Activated naive CD4-positive, alpha-beta T cell treated with anti-CD3 and anti-CD28 coated beads, Interleukin-2, amount 10 ng/mL, durations not matched to agents 7 days and 5 days (primary cell): ENCODE data around the gene PELI3.

Experiments
- CTCF ChIA-PET: fragments of 350-600 bp; sonication (Branson Sonifier 250); formaldehyde crosslinking; loops from one replicate; lab custom pipeline; 2021; ENCODE audit warnings: antibody characterized with exemption; lab: Charles Lee
- DNase-seq: peaks from one replicate; pipeline ENCODE4 v3.0.0-alpha.2; 2020
- H3K27ac Mint-ChIP-seq: one replicate; pipeline ENCODE4 v1.8.0; 2021; ENCODE audit warnings: mild to moderate bottlenecking, moderate library complexity, mixed read lengths
- H3K27me3 Mint-ChIP-seq: one replicate; pipeline ENCODE4 v1.8.0; 2021; ENCODE audit warnings: mild to moderate bottlenecking, mixed read lengths
- H3K36me3 Mint-ChIP-seq: one replicate; pipeline ENCODE4 v1.8.0; 2021; ENCODE audit warnings: mixed read lengths
- H3K4me1 Mint-ChIP-seq: one replicate; pipeline ENCODE4 v1.8.0; 2021; ENCODE audit warnings: mixed read lengths
- H3K4me3 Mint-ChIP-seq: one replicate; pipeline ENCODE4 v1.8.0; 2021; ENCODE audit warnings: mild to moderate bottlenecking, moderate library complexity, mixed read lengths
- H3K9me3 Mint-ChIP-seq: one replicate; pipeline ENCODE4 v1.8.0; 2021; ENCODE audit warnings: mixed read lengths

The PELI3 gene

GRCh38 chr11:66473167-66473566 is 6.5 kb downstream of the PELI3 start:
- H3K4me3 Mint-ChIP-seq: no peak overlapping the region
- CTCF ChIA-PET: no interaction called here
- H3K27ac Mint-ChIP-seq: no peak overlapping the region

GRCh38 chr11:66473608-66474515 is 7.2 kb downstream of the PELI3 start:
- CTCF ChIA-PET: no interaction called here
- no peaks in the 10 kb centered on the region for H3K9me3 Mint-ChIP-seq

More at GRCh38 chr11:66473167-66473566, 6.5 kb downstream of the PELI3 start:
- Mint-ChIP-seq H3K27me3 (no peaks in the 10 kb centered on the region), H3K9me3 (no peaks in the 10 kb centered on the region), H3K4me1 (peaks cover 7% of the 10 kb centered on the region), H3K36me3 (peaks cover 5% of the 10 kb centered on the region)
- no peak for DNase-seq

GRCh38 chr11:66475349-66476172 is 8.9 kb downstream of the PELI3 start:
- no peak overlapping the region for H3K27ac Mint-ChIP-seq
- H3K4me3 Mint-ChIP-seq: no peak overlapping the region
- H3K4me1 Mint-ChIP-seq: peaks cover 16% of the 10 kb centered on the region
- peaks cover 4% of the 10 kb centered on the region for H3K36me3 Mint-ChIP-seq
- CTCF ChIA-PET: interaction anchor here (1.1 to 2.1 kb wide), 2 partner anchors 16 to 37 kb away, joined by 4 read pairs; partner anchors contain the start of gene MRPL11
- H3K27me3 Mint-ChIP-seq: no peaks in the 10 kb centered on the region
- H3K9me3 Mint-ChIP-seq: no peaks in the 10 kb centered on the region
- DNase-seq: no peak

More at GRCh38 chr11:66473608-66474515, 7.2 kb downstream of the PELI3 start:
- Mint-ChIP-seq H3K4me3 (no peak overlapping the region), H3K27ac (no peak overlapping the region), H3K27me3 (no peaks in the 10 kb centered on the region), H3K36me3 (peaks cover 5% of the 10 kb centered on the region), H3K4me1 (peaks cover 6% of the 10 kb centered on the region)
- no peak for DNase-seq

- Mint-ChIP-seq H3K36me3 (peaks cover 2% of the 10 kb centered on the region), H3K27me3 (no peaks in the 10 kb centered on the region), H3K9me3 (no peaks in the 10 kb centered on the region), H3K4me1 (peaks cover 22% of the 10 kb centered on the region), H3K4me3 (no peak overlapping the region), H3K27ac (peak overlapping the region; percentile 4)
- DNase-seq: no peak
- CTCF ChIA-PET: interaction anchor here (1.1 to 2.1 kb wide), 2 partner anchors 15 to 38 kb away, joined by 4 read pairs; partner anchors contain the start of gene MRPL11
These were observed 9.6 kb downstream of the PELI3 start for GRCh38 chr11:66476173-66476840.

- no peaks in the 10 kb centered on the region for H3K27me3 Mint-ChIP-seq
- no peaks in the 10 kb centered on the region for H3K9me3 Mint-ChIP-seq
- no peak overlapping the region for H3K27ac Mint-ChIP-seq
- CTCF ChIA-PET: interaction anchor here (1.1 to 2.1 kb wide), 2 partner anchors 14 to 38 kb away, joined by 4 read pairs; partner anchors contain the start of gene MRPL11
- H3K36me3 Mint-ChIP-seq: peaks cover 2% of the 10 kb centered on the region
- DNase-seq: no peak
- peaks cover 23% of the 10 kb centered on the region for H3K4me1 Mint-ChIP-seq
- no peak overlapping the region for H3K4me3 Mint-ChIP-seq
These were observed 10.1 kb downstream of the PELI3 start for GRCh38 chr11:66476841-66477251.

- Mint-ChIP-seq H3K4me3 (peak overlapping the region; percentile 23), H3K27me3 (no peaks in the 10 kb centered on the region), H3K9me3 (no peaks in the 10 kb centered on the region), H3K36me3 (peaks cover 3% of the 10 kb centered on the region), H3K4me1 (peaks cover 27% of the 10 kb centered on the region), H3K27ac (peak overlapping the region; percentile 62)
- CTCF ChIA-PET: interaction anchor here (0.7 to 2.1 kb wide), 5 partner anchors 14 to 70 kb away, joined by 3 to 7 read pairs (median 4); partner anchors contain the start of gene MRPL11
- no peak for DNase-seq
These were observed 10.8 kb downstream of the PELI3 start for GRCh38 chr11:66477263-66478201.

GRCh38 chr11:66478729-66479393 is 12.2 kb downstream of the PELI3 start:
- peak; percentile 51 for DNase-seq
- CTCF ChIA-PET: interaction anchor here (1.0 to 1.6 kb wide), 7 partner anchors 11 to 200 kb away, joined by 3 to 7 read pairs (median 4); partner anchors contain the start of genes MRPL11 and PELI3
- H3K27ac Mint-ChIP-seq: peak overlapping the region; percentile 87
- no peaks in the 10 kb centered on the region for H3K9me3 Mint-ChIP-seq
- H3K27me3 Mint-ChIP-seq: no peaks in the 10 kb centered on the region
- H3K36me3 Mint-ChIP-seq: peaks cover 4% of the 10 kb centered on the region
- peak overlapping the region; percentile 89 for H3K4me3 Mint-ChIP-seq
- peaks cover 29% of the 10 kb centered on the region for H3K4me1 Mint-ChIP-seq

GRCh38 chr11:66479394-66480116 is 12.8 kb downstream of the PELI3 start:
- Mint-ChIP-seq H3K9me3 (no peaks in the 10 kb centered on the region), H3K36me3 (peaks cover 4% of the 10 kb centered on the region), H3K4me1 (peaks cover 29% of the 10 kb centered on the region), H3K27ac (peak overlapping the region; percentile 87), H3K4me3 (peak overlapping the region; percentile 89), H3K27me3 (no peaks in the 10 kb centered on the region)
- CTCF ChIA-PET: interaction anchor here (1.0 to 1.6 kb wide), 10 partner anchors 12 to 199 kb away, joined by 3 to 7 read pairs (median 4); partner anchors contain the start of genes MRPL11, PELI3 and RBM4B
- DNase-seq: peak; percentile 33

GRCh38 chr11:66480117-66480938 is 13.6 kb downstream of the PELI3 start, which contains the start of gene DPP3:
TSS of gene DPP3 (plus strand) at chr11:66480434. CDS start at chr11:66482201, 1,767 bp downstream.
- CTCF ChIA-PET: interaction anchor here (1.0 to 1.4 kb wide), 3 partner anchors 40 to 198 kb away, joined by 3 to 5 read pairs (median 5); partner anchors contain the start of gene RBM4B
- Mint-ChIP-seq H3K4me3 (peak within 1 kb of the TSS; percentile 89), H3K27me3 (no peaks in the 10 kb centered on the region), H3K36me3 (peaks cover 6% of the 10 kb centered on the region), H3K9me3 (no peaks in the 10 kb centered on the region), H3K27ac (peak within 1 kb of the TSS; percentile 87), H3K4me1 (peaks cover 29% of the 10 kb centered on the region)
- peak; percentile 98 for DNase-seq

GRCh38 chr11:66484806-66485380 is 18.2 kb downstream of the PELI3 start:
- Mint-ChIP-seq H3K9me3 (no peaks in the 10 kb centered on the region), H3K36me3 (peaks cover 18% of the 10 kb centered on the region), H3K27ac (no peak overlapping the region), H3K27me3 (no peaks in the 10 kb centered on the region), H3K4me3 (no peak overlapping the region), H3K4me1 (peaks cover 17% of the 10 kb centered on the region)
- CTCF ChIA-PET: interaction anchor here (1.5 kb wide), 1 partner anchor 194 kb away, joined by 4 read pairs; no protein-coding TSS in a partner anchor
- no peak for DNase-seq
